GM10266 (cell line): ENCODE measurements around the gene DNAJB6.

Experiments
- DNase-seq: peaks from one replicate; pipeline ENCODE4 v3.0.0; 2012; ENCODE audit errors: extremely low spot score
- TF ChIP-seq, protein P1 (sequence below): IDR thresholded peaks from 2 replicates; pipeline ENCODE4 v1.5.1; 2012; ENCODE audit warnings: mild to moderate bottlenecking, low read depth; ENCODE audit not compliant: control insufficient read depth, insufficient read depth; ENCODE audit errors: missing control alignments

DNAJB6 gene

DNA sequence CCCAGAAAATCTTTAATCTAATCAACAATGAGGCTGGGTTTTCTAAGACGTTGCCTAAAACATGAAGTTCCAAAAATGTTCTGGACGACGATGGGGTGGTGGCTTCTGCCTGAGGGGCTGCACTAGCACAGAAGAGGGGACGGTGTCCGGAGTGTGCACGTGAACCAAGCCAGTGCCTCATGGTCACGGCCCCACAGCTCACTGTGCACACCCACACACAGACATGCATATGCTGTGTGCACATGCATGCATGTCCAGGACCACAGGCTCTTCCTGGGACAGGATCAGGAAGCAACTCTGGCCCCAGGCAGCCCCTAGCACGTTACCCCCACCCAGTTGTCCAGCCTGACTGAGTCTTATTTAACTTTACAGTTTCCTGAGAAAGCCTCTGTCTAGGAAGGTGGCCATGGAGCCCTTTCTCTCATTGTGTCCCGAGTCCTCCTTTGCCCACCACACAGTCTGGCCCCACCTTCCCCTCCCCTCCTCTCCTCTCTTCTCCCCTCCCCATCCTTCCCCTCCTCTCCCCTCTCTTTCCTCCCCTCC is 100.8 kb downstream of the DNAJB6 start:
- TF ChIP-seq, protein P1, sequence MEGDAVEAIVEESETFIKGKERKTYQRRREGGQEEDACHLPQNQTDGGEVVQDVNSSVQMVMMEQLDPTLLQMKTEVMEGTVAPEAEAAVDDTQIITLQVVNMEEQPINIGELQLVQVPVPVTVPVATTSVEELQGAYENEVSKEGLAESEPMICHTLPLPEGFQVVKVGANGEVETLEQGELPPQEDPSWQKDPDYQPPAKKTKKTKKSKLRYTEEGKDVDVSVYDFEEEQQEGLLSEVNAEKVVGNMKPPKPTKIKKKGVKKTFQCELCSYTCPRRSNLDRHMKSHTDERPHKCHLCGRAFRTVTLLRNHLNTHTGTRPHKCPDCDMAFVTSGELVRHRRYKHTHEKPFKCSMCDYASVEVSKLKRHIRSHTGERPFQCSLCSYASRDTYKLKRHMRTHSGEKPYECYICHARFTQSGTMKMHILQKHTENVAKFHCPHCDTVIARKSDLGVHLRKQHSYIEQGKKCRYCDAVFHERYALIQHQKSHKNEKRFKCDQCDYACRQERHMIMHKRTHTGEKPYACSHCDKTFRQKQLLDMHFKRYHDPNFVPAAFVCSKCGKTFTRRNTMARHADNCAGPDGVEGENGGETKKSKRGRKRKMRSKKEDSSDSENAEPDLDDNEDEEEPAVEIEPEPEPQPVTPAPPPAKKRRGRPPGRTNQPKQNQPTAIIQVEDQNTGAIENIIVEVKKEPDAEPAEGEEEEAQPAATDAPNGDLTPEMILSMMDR, result no peak
- DNase-seq, result no peak

DNA sequence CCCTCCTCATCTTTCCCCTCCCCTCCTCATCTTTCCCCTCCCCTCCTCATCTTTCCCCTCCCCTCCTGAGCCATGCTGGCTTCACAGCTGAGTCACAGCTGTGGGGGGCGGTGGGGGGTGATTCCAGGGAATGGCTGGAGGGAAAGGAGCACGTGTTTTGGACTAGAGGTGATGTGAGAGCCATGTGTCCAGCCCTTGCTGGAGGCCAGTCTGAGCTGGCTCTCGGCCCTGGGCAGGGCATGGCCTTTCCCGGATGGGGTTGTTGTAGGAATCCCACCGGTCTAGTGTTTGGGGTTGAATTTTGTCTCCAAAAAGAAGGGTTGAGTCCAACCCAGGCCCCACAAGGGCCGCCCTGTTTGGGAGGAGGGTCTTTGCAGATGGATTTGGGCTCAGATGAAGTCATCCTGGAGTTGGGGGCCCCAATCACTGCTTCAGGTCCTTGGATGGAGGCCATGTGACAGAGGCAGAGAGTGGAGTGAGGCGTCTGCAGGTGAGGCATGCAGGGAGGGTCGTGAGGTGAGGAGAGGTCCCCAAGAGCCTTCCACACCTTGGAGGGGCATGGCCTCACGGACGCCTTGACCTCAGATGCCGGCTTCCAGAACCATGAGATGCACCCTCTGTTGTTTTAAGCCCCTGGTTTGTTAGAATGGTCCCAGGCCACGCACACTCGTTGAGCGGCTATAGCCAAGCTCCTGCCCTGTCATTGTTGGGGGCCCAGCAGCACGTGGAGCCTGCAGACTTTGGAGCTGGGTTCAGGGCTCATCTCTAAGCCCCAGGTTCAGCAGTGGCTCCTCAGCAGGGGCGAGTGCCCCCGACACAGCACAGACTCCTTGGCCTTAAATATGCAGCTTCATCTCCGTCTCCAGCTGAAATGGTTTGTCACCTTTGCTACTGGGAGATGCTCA is 101.6 kb downstream of the DNAJB6 start:
- DNase-seq, result no peak
- TF ChIP-seq, protein P1, result no peak

DNA sequence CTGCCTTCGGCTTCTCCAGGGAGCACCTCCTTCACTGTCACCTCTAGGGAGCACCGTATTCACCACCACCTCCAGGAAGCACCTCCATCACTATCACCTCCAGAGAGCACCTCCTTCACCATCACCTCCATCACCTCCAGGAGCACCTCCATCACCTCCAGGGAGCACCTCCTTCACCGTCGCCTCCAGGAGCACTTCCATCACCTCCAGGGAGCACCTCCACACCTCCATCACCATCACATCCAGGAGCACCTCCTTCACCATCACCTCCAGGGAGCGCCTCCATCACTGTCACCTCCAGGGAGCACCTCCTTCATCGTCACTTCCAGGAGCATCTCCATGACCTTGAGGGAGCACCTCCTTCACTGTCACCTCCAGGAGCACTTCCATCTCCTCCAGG is 102.3 kb downstream of the DNAJB6 start:
- DNase-seq, result no peak

DNA sequence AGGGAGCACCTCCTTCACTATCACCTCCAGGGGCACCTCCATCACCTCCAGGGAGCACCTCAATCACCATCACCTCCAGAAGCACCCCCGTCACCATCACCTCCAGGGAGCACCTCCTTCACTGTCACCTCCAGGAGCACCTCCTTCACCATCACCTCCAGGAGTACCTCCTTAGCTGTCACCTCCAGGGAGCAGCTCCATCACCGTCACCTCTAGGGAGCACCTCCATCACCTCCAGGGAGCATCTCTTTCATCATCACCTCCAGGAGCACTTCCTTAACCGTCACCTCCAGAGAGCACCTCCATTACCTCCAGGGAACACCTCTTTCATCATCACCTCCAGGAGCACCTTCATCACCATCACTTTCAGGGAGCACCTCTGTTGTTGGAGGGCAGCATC is 103.0 kb downstream of the DNAJB6 start:
- no peak for DNase-seq

More for the DNA sequence above, 102.3 kb downstream of the DNAJB6 start:
- TF ChIP-seq, protein P1, result no peak

DNA sequence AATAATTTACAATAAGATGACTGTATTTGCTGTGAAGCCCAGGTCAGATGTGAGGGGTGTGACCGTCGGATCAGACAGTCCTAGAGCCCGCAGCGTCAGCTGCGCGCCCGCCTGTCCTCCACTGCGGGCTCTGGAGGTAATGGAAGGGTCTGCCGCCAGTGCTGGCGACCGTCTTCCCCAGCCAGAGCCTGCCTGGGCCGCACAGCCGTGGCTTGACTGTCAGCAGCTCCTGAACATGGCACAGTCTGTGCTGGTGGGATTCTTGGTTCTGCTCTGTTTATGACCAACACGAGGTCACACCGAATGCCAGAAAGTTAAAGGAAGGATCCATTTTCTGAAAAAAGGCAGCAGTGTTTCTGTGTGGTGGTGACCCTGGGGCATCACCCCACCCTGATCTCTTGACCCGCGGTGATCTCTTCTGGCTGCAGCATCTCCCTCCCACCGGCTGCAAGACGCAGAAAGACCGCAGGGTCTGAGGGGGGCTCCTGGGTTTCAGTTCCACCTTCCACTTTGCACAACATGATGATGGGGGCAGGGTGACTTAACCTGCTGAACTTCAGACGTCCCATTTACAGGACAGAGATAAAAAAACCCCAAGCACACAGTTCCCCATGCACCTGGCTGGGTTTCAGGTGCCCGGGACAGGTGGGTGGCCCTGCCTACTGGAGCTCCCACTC is 103.7 kb downstream of the DNAJB6 start:
- TF ChIP-seq, protein P1, result no peak

More for the DNA sequence above, 103.0 kb downstream of the DNAJB6 start:
- TF ChIP-seq, protein P1, result no peak

DNA sequence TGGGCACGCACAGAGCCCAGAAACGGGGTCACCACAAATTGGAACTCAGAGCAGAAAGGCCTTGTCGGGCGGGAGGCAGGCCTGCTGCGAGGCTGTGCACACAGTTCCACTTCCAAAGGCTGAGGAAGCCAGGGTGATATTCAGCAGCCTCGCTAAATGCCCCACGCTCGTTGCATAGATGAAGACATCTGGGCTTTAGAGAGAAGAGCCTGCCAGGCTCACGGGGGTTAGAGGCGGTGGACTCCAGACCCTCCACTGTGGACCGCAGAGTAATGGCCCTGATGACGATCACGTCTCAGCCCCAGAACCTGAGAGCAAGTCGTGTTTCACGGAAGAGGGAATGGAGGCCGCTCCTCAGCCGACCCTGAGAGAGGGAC is 104.2 kb downstream of the DNAJB6 start:
- no peak for DNase-seq
- TF ChIP-seq, protein P1, result no peak

More for the DNA sequence above, 103.7 kb downstream of the DNAJB6 start:
- no peak for DNase-seq
